Measurements from ENCODE around the gene JHY. TPM values are rescaled to one million over a fixed set of nuclear protein-coding genes. Genes with fewer than 3 reads are reported as not detected.

Gene JHY
- total RNA-seq, 1 experiment from 2014 or later, result 0.34 TPM

- no peaks in the 10 kb centered on the region for H3K4me1 Mint-ChIP-seq (ENCODE audit: low read depth, unreplicated experiment)
- H3K36me3 Mint-ChIP-seq (ENCODE audit: insufficient read depth, unreplicated experiment), result no peaks in the 10 kb centered on the region
- intact Hi-C loops (cut with micrococcal nuclease; ENCODE audit: unreplicated experiment), result no loop called here
- Histone ChIP-seq H3K4me3 (ENCODE audit: low read depth, low read length) (no peak overlapping the region), H3K9me3 (no peaks in the 10 kb centered on the region), H3K4me1 (peaks cover 3% of the 10 kb centered on the region; the same call in 1 of the 2 replicates), H3K36me3 (ENCODE audit: control insufficient read depth, insufficient read depth, low read length) (no peaks in the 10 kb centered on the region), H3K27me3 (replicated peaks; ENCODE audit: control insufficient read depth, insufficient read depth, low read length) (no peaks in the 10 kb centered on the region)
- DNase-seq, result no peak
- CTCF ChIA-PET, result no interaction called here
- no peaks in the 10 kb centered on the region for H3K9me3 Mint-ChIP-seq (ENCODE audit: unreplicated experiment)
- H3K27ac Mint-ChIP-seq (ENCODE audit: unreplicated experiment), result no peak overlapping the region
- peaks cover 19% of the 10 kb centered on the region for H3K27me3 Mint-ChIP-seq (ENCODE audit: insufficient read depth, unreplicated experiment)
- no TSS peak for BruUV-seq (replicated peaks)
- POLR2A ChIA-PET, result no interaction called here
- TF ChIP-seq, protein P1, sequence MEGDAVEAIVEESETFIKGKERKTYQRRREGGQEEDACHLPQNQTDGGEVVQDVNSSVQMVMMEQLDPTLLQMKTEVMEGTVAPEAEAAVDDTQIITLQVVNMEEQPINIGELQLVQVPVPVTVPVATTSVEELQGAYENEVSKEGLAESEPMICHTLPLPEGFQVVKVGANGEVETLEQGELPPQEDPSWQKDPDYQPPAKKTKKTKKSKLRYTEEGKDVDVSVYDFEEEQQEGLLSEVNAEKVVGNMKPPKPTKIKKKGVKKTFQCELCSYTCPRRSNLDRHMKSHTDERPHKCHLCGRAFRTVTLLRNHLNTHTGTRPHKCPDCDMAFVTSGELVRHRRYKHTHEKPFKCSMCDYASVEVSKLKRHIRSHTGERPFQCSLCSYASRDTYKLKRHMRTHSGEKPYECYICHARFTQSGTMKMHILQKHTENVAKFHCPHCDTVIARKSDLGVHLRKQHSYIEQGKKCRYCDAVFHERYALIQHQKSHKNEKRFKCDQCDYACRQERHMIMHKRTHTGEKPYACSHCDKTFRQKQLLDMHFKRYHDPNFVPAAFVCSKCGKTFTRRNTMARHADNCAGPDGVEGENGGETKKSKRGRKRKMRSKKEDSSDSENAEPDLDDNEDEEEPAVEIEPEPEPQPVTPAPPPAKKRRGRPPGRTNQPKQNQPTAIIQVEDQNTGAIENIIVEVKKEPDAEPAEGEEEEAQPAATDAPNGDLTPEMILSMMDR (IDR thresholded peaks at IDR 0.05; ENCODE audit: insufficient read depth in 1 of 2, low read depth in 1 of 2, low read length in 1 of 2, severe bottlenecking in 1 of 2, unreplicated experiment in 1 of 2), result no peak
- no peak overlapping the region for H3K4me3 Mint-ChIP-seq (ENCODE audit: unreplicated experiment)
Measured at GRCh38 chr11:122837528-122838346, 44.8 kb upstream of the JHY start.

- Histone ChIP-seq H3K27me3 (replicated peaks; ENCODE audit: control insufficient read depth, insufficient read depth, low read length) (no peaks in the 10 kb centered on the region), H3K4me1 (peaks cover 10% of the 10 kb centered on the region; the same call in 1 of the 2 replicates), H3K4me3 (ENCODE audit: low read depth, low read length) (no peak overlapping the region), H3K9me3 (no peaks in the 10 kb centered on the region), H3K36me3 (ENCODE audit: control insufficient read depth, insufficient read depth, low read length) (no peaks in the 10 kb centered on the region)
- ChIA-PET CTCF (no interaction called here), POLR2A (no interaction called here)
- Mint-ChIP-seq H3K36me3 (ENCODE audit: insufficient read depth, unreplicated experiment) (no peaks in the 10 kb centered on the region), H3K4me1 (ENCODE audit: low read depth, unreplicated experiment) (peaks cover 7% of the 10 kb centered on the region), H3K9me3 (ENCODE audit: unreplicated experiment) (no peaks in the 10 kb centered on the region), H3K4me3 (ENCODE audit: unreplicated experiment) (no peak overlapping the region), H3K27ac (ENCODE audit: unreplicated experiment) (no peak overlapping the region), H3K27me3 (ENCODE audit: insufficient read depth, unreplicated experiment) (peaks cover 9% of the 10 kb centered on the region)
- TF ChIP-seq, protein P1 (IDR thresholded peaks at IDR 0.05; ENCODE audit: insufficient read depth in 1 of 2, low read depth in 1 of 2, low read length in 1 of 2, severe bottlenecking in 1 of 2, unreplicated experiment in 1 of 2), result no peak
- BruUV-seq (replicated peaks), result no TSS peak
- intact Hi-C loops (cut with micrococcal nuclease; ENCODE audit: unreplicated experiment), result loop anchor here (2.0 kb wide), 1 partner anchor 59 kb away; no protein-coding TSS in a partner anchor
- no peak for DNase-seq
Measured at GRCh38 chr11:122843281-122844141, 39.0 kb upstream of the JHY start.

DNA sequence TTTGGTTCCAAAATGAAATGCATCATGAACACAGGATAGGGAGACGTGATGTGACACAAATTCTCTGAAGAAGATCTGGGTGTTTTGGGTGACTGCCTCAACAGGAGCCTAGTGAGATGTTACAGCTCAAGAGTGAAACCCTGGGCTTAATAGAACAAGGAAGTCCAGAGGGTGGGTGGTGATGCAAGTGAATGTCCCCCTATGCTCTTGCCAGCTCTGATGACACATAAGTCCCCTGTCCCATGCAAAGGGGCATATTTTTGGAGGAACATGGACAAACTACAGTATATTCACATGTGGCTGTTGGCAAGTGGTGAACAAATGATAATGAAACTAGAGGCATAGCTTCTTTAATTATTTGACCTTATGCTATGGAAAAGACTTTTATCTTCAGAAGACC lies 35.1 kb upstream of the JHY start:
- no peaks in the 10 kb centered on the region for H3K9me3 ChIP-seq
- no peak for DNase-seq
- ChIA-PET CTCF (no interaction called here), POLR2A (no interaction called here)
- BruUV-seq (replicated peaks), result no TSS peak
- H3K36me3 ChIP-seq (ENCODE audit: control insufficient read depth, insufficient read depth, low read length), result no peaks in the 10 kb centered on the region
- TF ChIP-seq, protein P1 (IDR thresholded peaks at IDR 0.05; ENCODE audit: insufficient read depth in 1 of 2, low read depth in 1 of 2, low read length in 1 of 2, severe bottlenecking in 1 of 2, unreplicated experiment in 1 of 2), result no peak
- Mint-ChIP-seq H3K9me3 (ENCODE audit: unreplicated experiment) (no peaks in the 10 kb centered on the region), H3K4me1 (ENCODE audit: low read depth, unreplicated experiment) (peaks cover 7% of the 10 kb centered on the region), H3K36me3 (ENCODE audit: insufficient read depth, unreplicated experiment) (no peaks in the 10 kb centered on the region), H3K27ac (ENCODE audit: unreplicated experiment) (no peak overlapping the region), H3K4me3 (ENCODE audit: unreplicated experiment) (no peak overlapping the region), H3K27me3 (ENCODE audit: insufficient read depth, unreplicated experiment) (peaks cover 12% of the 10 kb centered on the region)
- no peaks in the 10 kb centered on the region; the same call in 1 of the 2 replicates for H3K27me3 ChIP-seq (replicated peaks; ENCODE audit: control insufficient read depth, insufficient read depth, low read length)
- H3K4me3 ChIP-seq (ENCODE audit: low read depth, low read length), result no peak overlapping the region
- intact Hi-C loops (cut with micrococcal nuclease; ENCODE audit: unreplicated experiment), result no loop called here
- H3K4me1 ChIP-seq, result peaks cover 10% of the 10 kb centered on the region; the same call in 1 of the 2 replicates

Data from Caco-2 (cell line).